Nephron progenitor cell (in vitro differentiated cells): Measurements from ENCODE around the gene ANKRD44.

Experiments used
- DNase-seq: peaks from one replicate; pipeline ENCODE4 v3.0.0; 2021
- H3K27ac Mint-ChIP-seq: 2 replicates; pipeline ENCODE4 v1.8.0; 2021; ENCODE audit warnings: mild to moderate bottlenecking, moderate library complexity, mixed read lengths
- H3K27me3 Mint-ChIP-seq: 2 replicates; pipeline ENCODE4 v1.8.0; 2021; ENCODE audit warnings: mild to moderate bottlenecking, low read depth, mixed read lengths; ENCODE audit not compliant: poor library complexity
- H3K36me3 Mint-ChIP-seq: 2 replicates; pipeline ENCODE4 v1.8.0; 2021; ENCODE audit warnings: low read depth, mixed read lengths
- H3K4me1 Mint-ChIP-seq: 2 replicates; pipeline ENCODE4 v1.8.0; 2021; ENCODE audit warnings: mixed read lengths
- H3K4me3 Mint-ChIP-seq: 2 replicates; pipeline ENCODE4 v1.8.0; 2021; ENCODE audit warnings: mild to moderate bottlenecking, moderate library complexity, mixed read lengths
- H3K9me3 Mint-ChIP-seq: 2 replicates; pipeline ENCODE4 v1.8.0; 2021; ENCODE audit warnings: mild to moderate bottlenecking, moderate library complexity, mixed read lengths
- CTCF ChIP-seq: fragments of 200-600 bp; sonication (generic); IDR thresholded peaks from 2 replicates; pipeline ENCODE4 v1.5.0; 2021; ENCODE audit warnings: antibody characterized with exemption

Gene ANKRD44

GRCh38 chr2:197085665-197086064 is 224.9 kb downstream of the ANKRD44 start:
- TF ChIP-seq CTCF = no peak
- H3K27ac Mint-ChIP-seq = no peak overlapping the region
- no peak for DNase-seq
- H3K36me3 Mint-ChIP-seq = no peaks in the 10 kb centered on the region
- no peaks in the 10 kb centered on the region for H3K27me3 Mint-ChIP-seq
- H3K4me3 Mint-ChIP-seq = no peak overlapping the region
- peaks cover 33% of the 10 kb centered on the region for H3K4me1 Mint-ChIP-seq
- peaks cover 3% of the 10 kb centered on the region for H3K9me3 Mint-ChIP-seq

- no peaks in the 10 kb centered on the region for H3K36me3 Mint-ChIP-seq
- H3K4me1 Mint-ChIP-seq = peaks cover 11% of the 10 kb centered on the region
- H3K4me3 Mint-ChIP-seq = no peak overlapping the region
- no peak for DNase-seq
- no peaks in the 10 kb centered on the region for H3K9me3 Mint-ChIP-seq
- no peak overlapping the region for H3K27ac Mint-ChIP-seq
- H3K27me3 Mint-ChIP-seq = no peaks in the 10 kb centered on the region
- no peak for TF ChIP-seq CTCF
Observed at GRCh38 chr2:197081294-197081693, 229.3 kb downstream of the ANKRD44 start.

- TF ChIP-seq CTCF = no peak
- peaks cover 2% of the 10 kb centered on the region for H3K27me3 Mint-ChIP-seq
- H3K4me1 Mint-ChIP-seq = peaks cover 11% of the 10 kb centered on the region
- H3K4me3 Mint-ChIP-seq = no peak overlapping the region
- DNase-seq = no peak
- no peaks in the 10 kb centered on the region for H3K36me3 Mint-ChIP-seq
- H3K9me3 Mint-ChIP-seq = no peaks in the 10 kb centered on the region
- H3K27ac Mint-ChIP-seq = no peak overlapping the region
Observed at GRCh38 chr2:197080578-197081216, 229.9 kb downstream of the ANKRD44 start.

GRCh38 chr2:197079832-197080555 is 230.6 kb downstream of the ANKRD44 start:
- Mint-ChIP-seq H3K4me1 (peaks cover 11% of the 10 kb centered on the region), H3K9me3 (no peaks in the 10 kb centered on the region), H3K4me3 (no peak overlapping the region), H3K27ac (no peak overlapping the region), H3K27me3 (peaks cover 4% of the 10 kb centered on the region), H3K36me3 (no peaks in the 10 kb centered on the region)
- DNase-seq = no peak
- no peak for TF ChIP-seq CTCF

GRCh38 chr2:197079414-197079813 is 231.2 kb downstream of the ANKRD44 start:
- no peak for DNase-seq
- Mint-ChIP-seq H3K4me3 (no peak overlapping the region), H3K27me3 (peaks cover 7% of the 10 kb centered on the region), H3K27ac (no peak overlapping the region), H3K36me3 (no peaks in the 10 kb centered on the region), H3K4me1 (peaks cover 11% of the 10 kb centered on the region), H3K9me3 (no peaks in the 10 kb centered on the region)
- no peak for TF ChIP-seq CTCF

GRCh38 chr2:197078535-197078934 is 232.0 kb downstream of the ANKRD44 start:
- H3K4me3 Mint-ChIP-seq = no peak overlapping the region
- no peak for DNase-seq
- no peaks in the 10 kb centered on the region for H3K36me3 Mint-ChIP-seq
- H3K27ac Mint-ChIP-seq = no peak overlapping the region
- H3K9me3 Mint-ChIP-seq = no peaks in the 10 kb centered on the region
- no peak for TF ChIP-seq CTCF
- H3K27me3 Mint-ChIP-seq = peaks cover 8% of the 10 kb centered on the region
- H3K4me1 Mint-ChIP-seq = peaks cover 11% of the 10 kb centered on the region
